HG02840 (cell line): ENCODE results near the gene RDM1.
"Not testable (repeated sequence)": the region's sequence is repeated elsewhere in the genome, so short reads cannot be mapped to it uniquely, and the experiment has no call there.

Experiments used
- ATAC-seq: cut with Tn5 transposase; IDR thresholded peaks from one replicate; pipeline ENCODE4 v1.9.1; 2021; ENCODE audit warnings: mild to moderate bottlenecking, moderate library complexity, moderate number of reproducible peaks; ENCODE audit not compliant: unreplicated experiment, low FRiP score

Gene RDM1, protein sequence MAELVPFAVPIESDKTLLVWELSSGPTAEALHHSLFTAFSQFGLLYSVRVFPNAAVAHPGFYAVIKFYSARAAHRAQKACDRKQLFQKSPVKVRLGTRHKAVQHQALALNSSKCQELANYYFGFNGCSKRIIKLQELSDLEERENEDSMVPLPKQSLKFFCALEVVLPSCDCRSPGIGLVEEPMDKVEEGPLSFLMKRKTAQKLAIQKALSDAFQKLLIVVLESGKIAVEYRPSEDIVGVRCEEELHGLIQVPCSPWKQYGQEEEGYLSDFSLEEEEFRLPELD

DNA sequence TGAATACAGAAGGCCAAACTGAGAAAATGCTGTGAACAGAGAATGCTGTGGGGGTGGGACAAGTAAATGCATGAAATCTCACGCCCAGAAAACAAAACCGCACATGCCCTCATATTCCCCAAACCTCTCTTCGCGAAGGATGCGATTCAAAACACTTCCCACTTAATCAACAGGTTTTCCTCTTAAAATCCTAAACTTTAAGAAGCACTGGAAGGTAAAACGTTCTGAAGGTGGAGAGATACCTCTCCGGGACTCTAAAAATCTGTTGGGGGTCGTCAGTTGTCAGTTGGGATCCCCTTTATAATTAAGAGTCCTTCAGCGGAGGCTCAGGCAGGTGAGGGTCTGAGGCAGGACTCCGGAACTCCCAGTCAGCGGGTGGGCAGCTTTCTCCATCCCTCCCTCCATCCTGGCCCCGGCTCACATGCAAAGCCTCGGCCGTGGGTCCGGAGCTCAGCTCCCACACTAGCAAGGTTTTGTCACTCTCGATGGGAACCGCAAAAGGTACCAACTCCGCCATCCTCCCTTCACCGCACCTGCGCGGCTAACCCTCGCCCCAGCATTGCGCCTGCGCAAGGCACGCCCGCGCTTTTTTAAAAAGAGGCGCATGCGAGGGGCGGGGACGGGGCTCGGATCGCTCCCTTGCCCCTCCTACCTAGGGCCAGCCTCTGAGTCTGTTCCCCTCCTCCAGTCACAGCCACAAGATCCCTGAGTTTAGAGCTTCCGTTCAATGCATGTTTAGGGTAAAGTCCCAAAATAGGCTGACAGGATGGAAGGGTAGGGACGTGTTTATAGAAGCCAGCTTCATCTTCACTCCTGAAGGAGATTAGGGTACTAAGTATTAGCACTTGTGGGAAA lies at the start of gene RDM1:
TSS of gene RDM1 (minus strand) at position 563 of the 855 bp plus-strand sequence. CDS start at position 517, 46 bp downstream.
- peak; percentile 72 for ATAC-seq

- ATAC-seq: no peak
Observed at GRCh38 chr17:35978346-35978745, 47.8 kb upstream of the RDM1 start.

GRCh38 chr17:35977509-35977908 lies 46.9 kb upstream of the RDM1 start:
- no peak for ATAC-seq

- no peak for ATAC-seq
Observed at GRCh38 chr17:35973333-35974260, 43.0 kb upstream of the RDM1 start.

- no peak for ATAC-seq
Observed at GRCh38 chr17:35972945-35973332, 42.4 kb upstream of the RDM1 start.

DNA sequence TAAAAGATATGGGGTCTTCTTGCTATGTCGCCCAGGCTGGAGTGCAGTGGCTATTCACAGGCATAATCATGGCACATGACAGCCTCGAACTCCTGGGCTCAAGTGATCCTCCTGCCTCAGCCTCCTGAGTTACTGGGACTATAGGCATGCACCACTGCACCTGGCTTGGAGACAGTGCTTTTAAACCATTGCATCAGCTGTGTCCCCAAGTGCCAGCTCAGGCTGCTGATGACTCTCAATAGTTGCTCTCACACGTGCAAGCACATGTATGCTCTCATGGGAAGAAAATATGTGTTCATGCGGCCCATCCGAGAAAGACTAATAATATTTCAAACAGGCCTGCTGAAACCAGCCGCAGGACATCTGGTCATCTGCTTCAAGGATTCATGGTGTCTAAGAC lies 42.0 kb upstream of the RDM1 start:
- ATAC-seq: no peak

GRCh38 chr17:35972066-35972465 lies 41.5 kb upstream of the RDM1 start:
- ATAC-seq: no peak

- no peak for ATAC-seq
Observed at GRCh38 chr17:35969558-35970380, 39.2 kb upstream of the RDM1 start.

DNA sequence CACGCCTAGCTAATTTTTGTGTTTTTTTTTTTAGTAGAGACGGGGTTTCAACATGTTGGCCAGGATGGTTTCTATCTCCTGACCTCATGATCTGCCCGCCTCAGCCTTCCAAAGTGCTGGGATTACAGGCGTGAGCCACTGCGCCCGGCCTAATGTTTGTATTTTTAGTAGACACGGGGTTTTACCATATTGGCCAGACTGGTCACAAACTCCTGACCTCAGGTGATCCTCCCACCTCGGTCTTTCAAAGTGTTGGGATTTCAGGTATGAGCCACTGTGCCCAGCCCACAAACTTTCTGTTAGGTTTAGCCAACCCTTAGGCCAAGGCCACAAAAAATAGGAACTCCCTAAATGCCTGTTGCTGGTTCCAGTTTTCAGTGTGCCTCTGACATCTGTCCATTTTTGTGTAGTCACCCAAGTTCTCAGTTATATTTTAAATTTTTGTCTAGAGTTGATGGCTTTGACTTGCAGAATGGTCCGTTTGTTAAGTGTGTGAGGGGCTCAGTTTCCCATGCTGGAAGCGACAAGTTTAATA lies 38.0 kb upstream of the RDM1 start:
- ATAC-seq: no peak

DNA sequence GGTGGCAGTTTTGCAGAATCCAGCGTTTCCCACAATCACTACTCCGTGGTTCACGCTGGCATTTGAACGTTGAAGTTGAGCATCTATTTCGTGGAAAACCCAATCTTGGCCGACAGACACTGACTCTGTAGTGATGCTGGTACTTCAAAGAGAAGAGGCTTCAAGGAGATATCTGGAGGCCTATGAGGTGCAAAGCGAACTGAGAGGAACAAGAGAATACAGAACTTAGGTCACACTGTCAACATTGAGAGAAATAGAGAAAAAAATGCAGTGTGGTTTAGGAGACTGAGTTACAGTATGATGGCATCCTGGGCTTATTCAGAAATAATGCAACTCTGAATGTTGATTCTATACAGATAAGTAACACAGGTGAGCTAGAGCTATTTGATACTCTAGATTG lies 34.7 kb upstream of the RDM1 start:
- no peak for ATAC-seq

DNA sequence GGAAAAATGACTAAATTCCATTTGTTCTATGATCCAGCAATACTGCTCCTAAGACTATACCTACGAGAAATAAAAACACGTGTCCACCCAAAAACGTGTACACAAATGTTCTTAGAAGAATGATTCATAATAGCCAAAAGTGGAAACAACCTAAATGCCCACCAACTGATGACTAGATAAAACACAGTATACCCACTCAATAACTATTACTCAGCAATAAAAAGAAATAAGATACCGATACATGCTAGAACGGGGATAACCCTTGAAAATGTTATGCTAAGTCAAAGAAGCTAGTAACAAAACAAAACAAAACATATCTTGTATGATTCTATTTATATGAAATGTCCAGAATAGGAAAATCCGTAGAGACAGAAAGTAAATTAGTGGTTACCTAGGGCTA lies 33.1 kb upstream of the RDM1 start:
- no peak for ATAC-seq

DNA sequence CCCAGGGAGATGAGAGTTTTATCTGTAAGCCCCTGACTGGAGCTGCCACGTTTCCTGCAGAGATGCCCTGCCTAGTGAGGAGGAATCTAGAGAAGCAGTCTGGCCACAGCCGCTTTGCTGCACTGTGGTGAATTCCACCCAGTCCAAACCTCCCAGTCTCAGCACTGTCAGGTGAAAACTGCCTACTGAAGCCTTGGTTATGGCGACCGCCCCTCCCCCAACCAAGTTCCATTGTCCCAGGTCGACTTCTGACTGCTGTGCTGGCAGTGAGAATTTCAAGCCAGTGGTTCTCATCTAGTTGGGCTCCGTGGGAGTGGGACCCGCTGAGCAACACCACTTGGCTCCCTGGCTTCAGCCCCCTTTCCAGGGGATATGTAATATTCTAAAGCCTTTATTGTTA lies 23.1 kb upstream of the RDM1 start:
- ATAC-seq: no peak

DNA sequence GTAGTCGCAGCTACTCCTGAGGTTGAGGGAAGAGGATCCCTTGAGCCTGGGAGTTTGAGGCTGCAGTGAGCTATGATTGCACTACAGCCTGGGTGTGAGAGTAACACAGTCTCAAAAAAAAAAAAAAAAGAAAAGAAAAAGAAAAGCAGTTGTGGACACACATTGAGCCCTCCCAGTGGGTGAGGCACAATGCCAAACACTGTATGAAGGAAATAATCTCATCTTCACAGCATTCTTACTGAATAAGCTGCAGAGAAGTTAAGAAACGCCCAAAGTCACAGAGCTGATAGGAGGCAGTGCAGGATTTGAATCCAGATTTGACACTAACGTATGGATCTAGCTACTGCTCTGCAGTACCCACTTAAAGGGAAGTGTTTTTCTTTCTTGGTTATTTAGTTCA lies 18.8 kb upstream of the RDM1 start:
- ATAC-seq: no peak

GRCh38 chr17:35948092-35948491 lies 17.5 kb upstream of the RDM1 start:
- no peak for ATAC-seq

DNA sequence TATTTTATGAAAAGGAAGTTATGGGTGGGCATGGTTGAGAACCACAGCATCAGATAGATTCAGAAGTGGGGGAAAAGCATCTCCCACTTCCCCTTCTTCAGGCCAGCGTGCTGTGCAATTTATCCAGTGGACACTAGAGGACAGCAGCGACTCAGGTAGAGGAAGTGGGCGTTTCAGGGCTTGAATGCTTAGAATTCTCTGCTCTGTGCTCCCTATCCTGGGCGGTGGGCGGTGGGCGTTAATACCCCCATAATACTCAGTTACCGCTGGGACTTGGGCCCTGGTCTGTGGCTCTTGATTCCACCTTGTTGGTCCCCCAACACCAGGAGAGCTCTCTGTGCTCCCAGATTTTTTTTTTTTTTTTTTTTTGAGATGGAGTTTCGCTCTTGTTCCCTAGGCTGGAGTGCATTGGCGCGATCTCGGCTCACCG lies 16.6 kb upstream of the RDM1 start:
- ATAC-seq: no peak

- no peak for ATAC-seq
Observed at GRCh38 chr17:35944151-35944550, 13.6 kb upstream of the RDM1 start.

GRCh38 chr17:35943537-35943936 lies 13.0 kb upstream of the RDM1 start, which contains the start of gene LYZL6:
Gene LYZL6 (minus strand): TSS chr17:35943713. CDS start chr17:35939356, 4,357 bp downstream.
- no peak for ATAC-seq

DNA sequence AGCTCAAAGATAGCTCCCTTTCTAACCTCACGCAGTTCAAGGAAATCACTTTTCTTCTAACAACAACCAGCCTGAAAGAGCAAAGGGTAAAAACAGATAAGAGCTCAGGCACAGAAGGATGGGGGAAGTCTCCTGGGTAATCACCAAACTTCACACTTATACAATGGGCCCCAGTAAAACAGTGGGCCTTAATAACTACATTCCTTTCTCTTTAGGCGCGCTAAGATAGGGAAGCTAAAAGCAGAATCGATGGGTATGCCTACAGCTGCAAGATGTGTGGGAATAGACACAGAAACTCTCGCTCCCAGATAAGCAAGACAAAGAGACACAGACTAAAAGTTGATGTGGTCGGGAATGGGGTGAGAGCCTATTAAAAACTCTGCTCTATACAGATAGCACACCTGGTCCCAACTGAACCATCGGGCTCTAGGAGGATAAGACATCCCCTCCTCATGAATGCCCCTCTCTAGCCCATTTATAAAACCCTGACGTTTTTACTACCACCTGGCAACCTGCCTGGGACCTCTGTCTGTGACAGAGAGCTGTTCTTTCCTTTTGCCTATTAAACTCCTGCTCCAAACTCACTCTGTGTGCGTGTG lies 12.1 kb upstream of the RDM1 start:
- no peak for ATAC-seq

DNA sequence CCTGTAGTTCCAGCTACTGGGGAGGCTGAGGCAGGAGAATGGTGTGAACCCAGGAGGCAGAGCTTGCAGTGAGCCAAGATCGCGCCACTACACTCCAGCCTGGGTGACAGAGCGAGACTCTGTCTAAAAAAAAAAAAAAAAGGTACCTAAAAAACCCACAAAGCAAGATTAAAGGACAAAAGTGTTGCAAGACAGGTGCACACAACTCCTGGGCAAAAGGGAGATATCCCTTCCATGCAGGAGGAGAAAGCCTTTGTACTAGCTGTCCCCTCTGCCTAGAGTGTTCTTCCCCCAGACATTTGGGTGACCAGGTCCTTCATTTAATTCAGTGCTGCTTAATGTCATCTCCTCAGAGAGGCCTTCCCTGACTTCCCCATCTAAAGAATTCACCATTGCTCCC lies 7.9 kb upstream of the RDM1 start:
- not testable (repeated sequence) for ATAC-seq
